Adrenal gland (tissue), 5 donors: ENCODE results near the gene CASTOR1.

Experiments used
- POLR2A ChIP-seq, 2 donors: fragments of 450-650 bp; IDR thresholded peaks; one replicate each; pipeline ENCODE4 v1.6.1; 2017; ENCODE audit warnings: antibody characterized with exemption in 2 of 2, mild to moderate bottlenecking in 2 of 2, moderate library complexity in 1 of 2
- TF ChIP-seq, protein P1 (sequence below), 6 experiments: fragments of 450-650 bp in 4 of 6; fragments of 200-600 bp in 2 of 6; sonication (generic) in 1 of 6; IDR thresholded peaks; 1 replicate in 5 of 6; 2 replicates in 1 of 6; pipeline versions ENCODE4 v1.5.1 to v1.8.0; 2016 to 2021; ENCODE audit warnings: antibody characterized with exemption in 6 of 6, mild to moderate bottlenecking in 2 of 6, moderate library complexity in 1 of 6
- donor health status: DM: no; HTN: no; CAD: no.

- TF ChIP-seq, protein P1, sequence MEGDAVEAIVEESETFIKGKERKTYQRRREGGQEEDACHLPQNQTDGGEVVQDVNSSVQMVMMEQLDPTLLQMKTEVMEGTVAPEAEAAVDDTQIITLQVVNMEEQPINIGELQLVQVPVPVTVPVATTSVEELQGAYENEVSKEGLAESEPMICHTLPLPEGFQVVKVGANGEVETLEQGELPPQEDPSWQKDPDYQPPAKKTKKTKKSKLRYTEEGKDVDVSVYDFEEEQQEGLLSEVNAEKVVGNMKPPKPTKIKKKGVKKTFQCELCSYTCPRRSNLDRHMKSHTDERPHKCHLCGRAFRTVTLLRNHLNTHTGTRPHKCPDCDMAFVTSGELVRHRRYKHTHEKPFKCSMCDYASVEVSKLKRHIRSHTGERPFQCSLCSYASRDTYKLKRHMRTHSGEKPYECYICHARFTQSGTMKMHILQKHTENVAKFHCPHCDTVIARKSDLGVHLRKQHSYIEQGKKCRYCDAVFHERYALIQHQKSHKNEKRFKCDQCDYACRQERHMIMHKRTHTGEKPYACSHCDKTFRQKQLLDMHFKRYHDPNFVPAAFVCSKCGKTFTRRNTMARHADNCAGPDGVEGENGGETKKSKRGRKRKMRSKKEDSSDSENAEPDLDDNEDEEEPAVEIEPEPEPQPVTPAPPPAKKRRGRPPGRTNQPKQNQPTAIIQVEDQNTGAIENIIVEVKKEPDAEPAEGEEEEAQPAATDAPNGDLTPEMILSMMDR (IDR thresholded peaks at IDR 0.05): no peak
- TF ChIP-seq POLR2A (IDR thresholded peaks at IDR 0.05): no peak
Measured at GRCh38 chr22:30275625-30276024, 13.7 kb downstream of the CASTOR1 start.
